GM12873 (cell line): ENCODE data around the gene MRPL14.

Experiments
- TF ChIP-seq, protein P1 (sequence below): IDR thresholded peaks from 2 replicates; pipeline ENCODE4 v1.5.1; 2012; ENCODE audit warnings: low read depth, mild to moderate bottlenecking, moderate library complexity, low read length, control low read depth; ENCODE audit not compliant: insufficient read depth; ENCODE audit errors: missing control alignments

The MRPL14 gene

DNA sequence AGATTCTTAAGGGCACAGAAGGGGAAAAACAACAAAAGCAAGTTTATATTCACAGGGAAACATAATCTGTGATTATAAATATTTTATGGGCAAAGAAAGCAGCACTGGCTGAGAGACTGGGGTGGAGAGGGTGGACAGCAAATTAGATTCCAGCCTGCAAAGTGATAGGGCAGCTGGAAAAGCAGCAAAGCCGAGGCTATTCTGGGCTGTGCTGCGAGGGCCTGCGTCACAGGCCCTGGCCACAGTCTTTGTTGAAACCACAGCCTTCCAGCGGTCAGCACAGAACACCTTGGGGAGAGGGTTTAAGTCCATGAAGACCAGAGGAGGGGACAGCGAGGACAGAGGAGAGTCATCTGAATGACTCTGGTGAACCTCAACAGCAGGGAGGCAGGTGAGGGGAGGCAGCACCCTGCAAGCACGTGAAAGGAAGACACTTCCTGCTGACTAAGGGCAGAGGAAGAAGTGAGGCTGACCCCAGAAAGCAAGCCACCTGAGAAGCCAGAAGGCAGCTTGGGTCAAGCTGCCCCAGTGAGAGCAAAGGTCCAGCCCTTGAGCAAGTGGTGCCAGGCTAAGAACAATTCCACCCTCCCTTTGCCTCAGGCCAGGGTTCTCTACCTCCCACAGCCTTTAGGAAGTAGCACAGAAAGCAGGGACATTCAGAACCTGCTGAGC, 17.1 kb downstream of the MRPL14 start:
- TF ChIP-seq, protein P1, sequence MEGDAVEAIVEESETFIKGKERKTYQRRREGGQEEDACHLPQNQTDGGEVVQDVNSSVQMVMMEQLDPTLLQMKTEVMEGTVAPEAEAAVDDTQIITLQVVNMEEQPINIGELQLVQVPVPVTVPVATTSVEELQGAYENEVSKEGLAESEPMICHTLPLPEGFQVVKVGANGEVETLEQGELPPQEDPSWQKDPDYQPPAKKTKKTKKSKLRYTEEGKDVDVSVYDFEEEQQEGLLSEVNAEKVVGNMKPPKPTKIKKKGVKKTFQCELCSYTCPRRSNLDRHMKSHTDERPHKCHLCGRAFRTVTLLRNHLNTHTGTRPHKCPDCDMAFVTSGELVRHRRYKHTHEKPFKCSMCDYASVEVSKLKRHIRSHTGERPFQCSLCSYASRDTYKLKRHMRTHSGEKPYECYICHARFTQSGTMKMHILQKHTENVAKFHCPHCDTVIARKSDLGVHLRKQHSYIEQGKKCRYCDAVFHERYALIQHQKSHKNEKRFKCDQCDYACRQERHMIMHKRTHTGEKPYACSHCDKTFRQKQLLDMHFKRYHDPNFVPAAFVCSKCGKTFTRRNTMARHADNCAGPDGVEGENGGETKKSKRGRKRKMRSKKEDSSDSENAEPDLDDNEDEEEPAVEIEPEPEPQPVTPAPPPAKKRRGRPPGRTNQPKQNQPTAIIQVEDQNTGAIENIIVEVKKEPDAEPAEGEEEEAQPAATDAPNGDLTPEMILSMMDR: no peak

DNA sequence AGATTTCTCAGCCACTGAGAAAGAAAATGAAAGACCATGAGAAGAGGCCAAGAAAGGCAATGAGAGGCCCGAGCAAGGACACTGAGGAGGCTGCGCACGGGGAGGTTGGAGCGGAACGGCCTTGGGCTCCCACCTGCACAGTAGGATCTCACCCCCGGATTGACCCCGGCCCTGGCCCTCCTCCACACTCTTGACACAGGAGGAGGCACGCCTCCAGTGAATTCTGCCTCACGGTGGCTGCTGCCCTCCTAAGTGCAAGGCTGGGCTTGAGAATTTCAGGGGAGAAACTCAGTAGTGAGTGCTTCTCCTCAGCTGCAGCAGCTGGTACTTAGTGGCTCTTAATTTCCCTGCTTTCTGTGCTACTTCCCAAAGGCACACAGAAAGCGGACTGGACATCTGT, 18.0 kb downstream of the MRPL14 start:
- TF ChIP-seq, protein P1: no peak

DNA sequence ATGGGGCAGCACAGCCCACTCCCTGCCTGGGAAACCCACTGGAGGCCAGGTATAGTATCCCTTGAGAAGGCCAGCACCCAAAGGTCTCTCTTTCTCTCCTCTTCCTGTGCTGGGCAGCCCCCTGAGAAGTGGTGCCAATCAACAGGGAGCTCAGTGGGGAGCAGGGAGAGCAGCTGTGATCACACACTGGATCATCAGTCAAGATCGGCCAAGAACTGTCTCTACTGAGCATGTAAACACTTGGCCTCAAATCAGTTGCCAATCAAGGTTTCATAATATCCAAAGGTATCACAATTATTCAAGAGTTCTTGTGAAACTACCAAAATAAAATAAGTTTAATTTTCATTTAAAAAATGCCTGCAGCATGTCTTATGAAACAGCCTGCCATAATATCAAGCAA, 18.8 kb downstream of the MRPL14 start:
- TF ChIP-seq, protein P1: no peak

DNA sequence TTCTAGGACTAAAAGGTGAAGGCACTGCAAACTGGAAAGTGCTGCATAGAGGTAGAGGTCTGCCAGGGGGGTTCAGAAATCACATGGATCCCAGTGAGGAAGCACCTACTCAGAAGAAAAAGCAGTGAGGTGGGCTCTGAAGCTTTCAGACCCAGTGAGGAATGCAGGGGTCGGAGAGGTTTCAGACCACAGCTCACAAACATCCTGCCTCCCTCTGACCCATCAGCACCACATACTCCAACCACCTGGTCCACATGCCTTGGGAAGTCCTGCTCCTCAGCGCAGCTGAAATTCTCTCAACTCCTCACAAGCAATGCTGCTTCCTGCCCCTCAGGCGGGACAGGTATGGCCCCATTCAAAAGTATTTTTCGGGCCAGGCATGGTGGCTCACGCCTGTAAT, 20.2 kb downstream of the MRPL14 start:
- TF ChIP-seq, protein P1: no peak

DNA sequence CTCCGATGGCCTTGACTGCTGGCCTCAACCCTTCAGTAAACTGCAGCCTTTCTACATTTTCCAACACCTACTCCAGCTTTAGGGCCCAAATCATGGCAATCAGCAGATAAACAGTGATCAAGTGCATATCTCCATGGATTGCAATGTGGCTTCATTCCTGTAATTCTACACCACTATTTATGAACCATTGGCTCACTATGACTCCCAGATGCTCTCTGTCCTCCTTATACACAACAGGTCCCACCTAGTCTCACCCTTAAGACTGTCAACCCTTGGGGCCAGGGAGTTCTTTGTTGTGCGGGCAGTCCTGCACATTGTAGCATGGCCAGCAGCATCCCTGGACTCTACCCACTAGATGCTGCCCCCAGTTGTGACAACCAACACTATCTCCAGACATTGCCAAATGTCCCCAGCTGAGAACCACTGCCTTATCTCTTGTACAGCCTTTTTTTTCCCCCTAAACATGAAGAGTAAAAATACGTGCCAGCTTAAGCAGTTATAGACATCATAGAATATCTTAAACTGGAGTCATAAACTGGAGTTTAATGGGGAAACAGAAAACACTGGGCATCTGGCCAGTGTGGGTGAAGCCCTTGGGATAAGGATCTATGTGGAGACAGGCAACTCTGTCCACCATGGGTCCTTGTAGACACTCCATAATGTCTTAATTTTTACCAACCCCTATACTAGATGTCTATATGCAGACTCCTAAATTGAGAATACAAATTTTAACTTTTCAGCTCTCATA, 21.1 kb downstream of the MRPL14 start:
- TF ChIP-seq, protein P1: no peak

DNA sequence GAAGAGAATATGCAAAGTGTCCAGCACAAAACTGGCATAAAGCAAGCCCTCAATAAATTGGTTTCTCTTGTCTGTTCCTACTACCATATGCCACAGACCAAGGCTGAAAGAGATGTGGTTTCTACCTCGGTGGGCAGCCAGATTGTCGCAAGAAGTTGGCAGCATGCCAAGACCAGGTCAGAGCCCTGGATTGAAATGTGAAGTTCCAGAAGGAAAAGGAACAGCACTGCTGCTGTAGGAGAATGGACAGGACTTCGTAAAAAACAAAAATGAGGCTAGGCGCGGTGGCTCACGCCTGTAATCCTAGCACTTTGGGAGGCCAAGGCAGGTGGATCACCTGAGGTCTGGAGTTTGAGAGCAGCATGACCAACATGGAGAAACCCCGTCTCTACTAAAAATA, 22.1 kb downstream of the MRPL14 start:
- TF ChIP-seq, protein P1: no peak

DNA sequence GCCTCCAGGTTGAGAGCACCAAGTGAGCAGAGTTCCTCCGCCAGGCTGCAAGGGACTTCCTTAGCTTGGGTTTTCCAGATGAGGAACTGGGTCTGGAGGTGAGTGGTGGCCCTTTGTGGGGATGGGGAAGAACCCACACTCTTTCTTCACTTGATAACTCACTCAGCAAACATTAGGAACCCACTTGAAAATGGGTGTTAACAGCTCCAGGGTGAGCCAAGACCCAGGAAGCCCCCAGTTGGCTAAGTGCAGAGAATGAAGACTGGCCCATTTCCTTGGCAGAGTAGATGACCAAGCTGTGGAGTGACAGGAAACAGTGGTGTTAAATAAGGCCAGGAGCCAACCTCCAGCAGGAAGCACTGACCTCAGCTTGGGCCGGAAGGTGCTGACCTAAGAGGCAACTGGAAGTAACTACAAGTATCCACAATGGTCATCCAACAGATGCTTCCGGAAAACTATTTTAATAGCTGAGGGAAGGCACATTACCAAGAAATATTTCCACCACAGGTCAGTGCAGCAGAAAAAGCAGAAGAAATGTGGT, 22.7 kb downstream of the MRPL14 start:
- TF ChIP-seq, protein P1: no peak
